Upper lobe of left lung (tissue), 4 donors: ENCODE data around the gene TTLL5.

Experiments used
- EP300 ChIP-seq, 4 donors: sonication (generic); formaldehyde crosslinking; IDR thresholded peaks; one replicate each; pipeline ENCODE4 v1.5.1; 2017; ENCODE audit warnings: antibody characterized with exemption in 4 of 4, control low read depth in 2 of 4
- TF ChIP-seq, protein P1 (sequence below), 6 experiments: fragments of 450-650 bp in 4 of 6; fragments of 200-600 bp in 2 of 6; sonication (generic) in 2 of 6; IDR thresholded peaks; one replicate each; pipeline ENCODE4 v1.5.1; 2016 to 2019; ENCODE audit warnings: antibody characterized with exemption in 6 of 6

DNA sequence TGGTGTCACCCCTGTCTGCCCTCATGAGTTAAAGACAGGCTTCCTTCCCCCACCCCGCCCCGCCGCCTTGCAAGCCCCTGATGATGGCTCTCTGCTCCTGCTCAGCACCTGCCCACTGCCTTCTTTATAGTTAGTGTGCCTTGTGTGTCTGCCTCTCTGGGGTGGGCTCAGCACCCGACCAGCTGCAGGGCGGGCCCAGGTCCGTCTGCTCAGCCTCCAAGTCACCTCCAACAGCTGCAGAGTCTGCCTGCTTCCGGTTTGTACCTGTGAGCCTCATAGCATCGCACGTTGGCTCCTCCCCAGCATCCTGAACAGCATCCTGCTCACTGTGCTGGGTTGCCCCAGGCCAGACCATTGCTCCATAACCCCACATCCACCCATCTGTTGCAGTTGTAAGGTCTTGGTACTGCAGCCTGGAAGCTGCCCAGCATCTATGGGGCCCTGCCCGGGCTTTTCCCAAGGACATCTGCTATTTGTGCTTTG lies 317.2 kb downstream of the TTLL5 start:
- no peak for TF ChIP-seq EP300 (IDR thresholded peaks at IDR 0.05)
- TF ChIP-seq, protein P1, sequence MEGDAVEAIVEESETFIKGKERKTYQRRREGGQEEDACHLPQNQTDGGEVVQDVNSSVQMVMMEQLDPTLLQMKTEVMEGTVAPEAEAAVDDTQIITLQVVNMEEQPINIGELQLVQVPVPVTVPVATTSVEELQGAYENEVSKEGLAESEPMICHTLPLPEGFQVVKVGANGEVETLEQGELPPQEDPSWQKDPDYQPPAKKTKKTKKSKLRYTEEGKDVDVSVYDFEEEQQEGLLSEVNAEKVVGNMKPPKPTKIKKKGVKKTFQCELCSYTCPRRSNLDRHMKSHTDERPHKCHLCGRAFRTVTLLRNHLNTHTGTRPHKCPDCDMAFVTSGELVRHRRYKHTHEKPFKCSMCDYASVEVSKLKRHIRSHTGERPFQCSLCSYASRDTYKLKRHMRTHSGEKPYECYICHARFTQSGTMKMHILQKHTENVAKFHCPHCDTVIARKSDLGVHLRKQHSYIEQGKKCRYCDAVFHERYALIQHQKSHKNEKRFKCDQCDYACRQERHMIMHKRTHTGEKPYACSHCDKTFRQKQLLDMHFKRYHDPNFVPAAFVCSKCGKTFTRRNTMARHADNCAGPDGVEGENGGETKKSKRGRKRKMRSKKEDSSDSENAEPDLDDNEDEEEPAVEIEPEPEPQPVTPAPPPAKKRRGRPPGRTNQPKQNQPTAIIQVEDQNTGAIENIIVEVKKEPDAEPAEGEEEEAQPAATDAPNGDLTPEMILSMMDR (IDR thresholded peaks at IDR 0.05) = no peak
